ENCODE data around the gene TMEM214. TPM values are rescaled to one million over a fixed set of nuclear protein-coding genes. Genes with fewer than 3 reads are reported as not detected.

TMEM214 gene
- total RNA-seq, 4 donors from 2014 or later: 26.7 to 47.7 (median 35.3) TPM

- intact Hi-C loops (cut with DNase I): no loop called here
- Histone ChIP-seq H3K4me1 (peaks cover 48 to 69% (median 62%) of the 10 kb centered on the region in 4 donors), H3K9me3 (no peaks in the 10 kb centered on the region), H3K27ac (replicated peaks in 1 of 4) (peak overlapping the region in 3 of 4 donors; percentile 98 to 99 (median 98)), H3K27me3 (no peaks in the 10 kb centered on the region), H3K36me3 (peaks cover 5 to 54% (median 36%) of the 10 kb centered on the region in 4 donors), H3K4me3 (no peak overlapping the region)
- DNase-seq (ENCODE audit: extremely low spot score): no peak
- 87% methylated on average over 5 of the region's 6 CpGs for WGBS
- TF ChIP-seq EP300 (IDR thresholded peaks at IDR 0.05): no peak
- TF ChIP-seq POLR2AphosphoS5 (IDR thresholded peaks at IDR 0.05): no peak
- TF ChIP-seq POLR2A (IDR thresholded peaks at IDR 0.05; ENCODE audit: low read depth): no peak
- no peak for TF ChIP-seq CTCF (IDR thresholded peaks at IDR 0.05)
These were observed 36.7 kb downstream of the TMEM214 start for GRCh38 chr2:27069436-27069835.

GRCh38 chr2:27069961-27070618, 37.3 kb downstream of the TMEM214 start:
- intact Hi-C loops (cut with DNase I): loop anchor here (2.0 kb wide), 1 partner anchor 19 kb away; the partner anchor contains the start of gene AGBL5
- TF ChIP-seq CTCF (IDR thresholded peaks at IDR 0.05) (no peak), POLR2AphosphoS5 (IDR thresholded peaks at IDR 0.05) (no peak), POLR2A (IDR thresholded peaks at IDR 0.05; ENCODE audit: low read depth) (no peak), EP300 (IDR thresholded peaks at IDR 0.05) (no peak)
- H3K4me1 ChIP-seq: peaks cover 54 to 75% (median 68%) of the 10 kb centered on the region in 4 donors
- no peaks in the 10 kb centered on the region for H3K27me3 ChIP-seq
- no peaks in the 10 kb centered on the region for H3K9me3 ChIP-seq
- peaks cover 5 to 54% (median 32%) of the 10 kb centered on the region in 4 donors for H3K36me3 ChIP-seq
- peak overlapping the region; percentile 98 to 99 (median 98) for H3K27ac ChIP-seq (replicated peaks in 1 of 4)
- whole genome bisulfite sequencing: 81% methylated on average over 8 of the region's 8 CpGs
- no peak for DNase-seq (ENCODE audit: extremely low spot score)
- H3K4me3 ChIP-seq: peak overlapping the region; percentile 75 to 98 (median 90)

GRCh38 chr2:27070653-27071276, 38.0 kb downstream of the TMEM214 start:
- peak overlapping the region; percentile 75 to 98 (median 90) for H3K4me3 ChIP-seq
- 4% methylated on average over 7 of the region's 11 CpGs for WGBS
- H3K27ac ChIP-seq (replicated peaks in 1 of 4): peak overlapping the region; percentile 98 to 99 (median 98)
- intact Hi-C loops (cut with DNase I): loop anchor here (2.0 kb wide), 1 partner anchor 20 kb away; the partner anchor contains the start of gene AGBL5
- no peak for DNase-seq (ENCODE audit: extremely low spot score)
- H3K27me3 ChIP-seq: no peaks in the 10 kb centered on the region
- TF ChIP-seq POLR2A (IDR thresholded peaks at IDR 0.05; ENCODE audit: low read depth): no peak
- no peak for TF ChIP-seq CTCF (IDR thresholded peaks at IDR 0.05)
- no peak for TF ChIP-seq POLR2AphosphoS5 (IDR thresholded peaks at IDR 0.05)
- TF ChIP-seq EP300 (IDR thresholded peaks at IDR 0.05): no peak
- H3K36me3 ChIP-seq: peaks cover 5 to 47% (median 28%) of the 10 kb centered on the region in 4 donors
- H3K9me3 ChIP-seq: no peaks in the 10 kb centered on the region
- H3K4me1 ChIP-seq: peaks cover 58 to 82% (median 74%) of the 10 kb centered on the region in 4 donors

- Histone ChIP-seq H3K4me3 (peak within 1 kb of the TSS; percentile 75 to 98 (median 90)), H3K36me3 (peaks cover 5 to 42% (median 27%) of the 10 kb centered on the region in 4 donors), H3K9me3 (no peaks in the 10 kb centered on the region), H3K4me1 (peaks cover 62 to 87% (median 80%) of the 10 kb centered on the region in 4 donors), H3K27me3 (no peaks in the 10 kb centered on the region), H3K27ac (replicated peaks in 1 of 4) (peak within 1 kb of the TSS; percentile 98 to 99 (median 98))
- peak; percentile 97 for DNase-seq (ENCODE audit: extremely low spot score)
- WGBS: no CpG with 5 or more reads among the region's 86 CpGs
- intact Hi-C loops (cut with DNase I): loop anchor here (2.0 kb wide), 1 partner anchor 21 kb away; the partner anchor contains the start of gene AGBL5
- TF ChIP-seq POLR2AphosphoS5 (IDR thresholded peaks at IDR 0.05) (peak; percentile 93), POLR2A (IDR thresholded peaks at IDR 0.05; ENCODE audit: low read depth) (peak; percentile 40), CTCF (IDR thresholded peaks at IDR 0.05) (no peak), EP300 (IDR thresholded peaks at IDR 0.05) (no peak)
These were observed 38.7 kb downstream of the TMEM214 start, which contains the start of gene OST4 for GRCh38 chr2:27071277-27071989. Gene OST4, minus strand, starts transcription at chr2:27071654.

All from esophagus muscularis mucosa (tissue), 4 donors.